GM12878 (cell line): Measurements from ENCODE around the gene DMKN. TPM values are rescaled to one million over a fixed set of nuclear protein-coding genes. Genes with fewer than 3 reads are reported as not detected.

Experiments used
- ATF7 ChIP-seq: fragments of 450-650 bp; IDR thresholded peaks from 2 replicates; pipeline ENCODE4 v1.6.1; 2016; ENCODE audit warnings: low read depth, mild to moderate bottlenecking
- CHD2 ChIP-seq: IDR thresholded peaks from 2 replicates; pipeline ENCODE4 v1.6.1; 2011; ENCODE audit warnings: low read depth, low read length, improper control_type of control experiment, borderline replicate concordance
- JUNB ChIP-seq: IDR thresholded peaks from 2 replicates; pipeline ENCODE4 v1.6.1; 2016; ENCODE audit warnings: antibody characterized with exemption, mild to moderate bottlenecking
- MYC ChIP-seq: IDR thresholded peaks from 2 replicates; pipeline ENCODE4 v1.6.1; 2011; ENCODE audit warnings: mild to moderate bottlenecking, low read length, moderate library complexity, inconsistent platforms; ENCODE audit not compliant: insufficient read depth, insufficient replicate concordance, insufficient read length, severe bottlenecking
- PAX8 ChIP-seq: fragments of 450-650 bp; IDR thresholded peaks from 2 replicates; pipeline ENCODE4 v1.6.1; 2017; ENCODE audit warnings: mild to moderate bottlenecking, moderate library complexity
- POU2F2 ChIP-seq: IDR thresholded peaks from 3 replicates; pipeline ENCODE4 v1.6.1; 2011; ENCODE audit warnings: low read depth, mild to moderate bottlenecking, low read length, borderline replicate concordance
- SRF ChIP-seq, 2 experiments: IDR thresholded peaks; 2 replicates each; pipeline ENCODE4 v1.6.1; 2011; ENCODE audit warnings: low read depth in 2 of 2, low read length in 2 of 2, mild to moderate bottlenecking in 1 of 2, moderate library complexity in 1 of 2
- ZNF384 ChIP-seq: IDR thresholded peaks from 2 replicates; pipeline ENCODE4 v1.6.1; 2012; ENCODE audit warnings: low read depth, mild to moderate bottlenecking, low read length, improper control_type of control experiment, borderline replicate concordance
- polyA plus RNA-seq, 11 experiments: library from polyadenylated mRNA; depleted of rRNA in 4 of 11; unstranded in 6 of 11; stranded (reverse) in 5 of 11; fragments of >200 nt; fragmentation: Nextera tagmentation in 4 of 11; fragmentation: Illumina TruSeq in 1 of 11; extraction: Ambion mirVana in 4 of 11; extraction: Trizol in 1 of 11; gene quantifications; 1 replicate in 1 of 11; 2 replicates in 10 of 11; pipeline versions ENCODE4 v1.2.1 to v1.2.3, GENCODE V29; 2011 to 2016; ENCODE audit warnings: inconsistent platforms in 2 of 11, missing spikeins in 2 of 11, low read depth in 1 of 11
- total RNA-seq, 4 experiments: library from RNA; depleted of rRNA in 3 of 4; stranded (reverse); fragments of >200 nt in 3 of 4; fragmentation: Illumina TruSeq in 1 of 4; extraction: Trizol in 1 of 4; gene quantifications; 2 replicates each; pipeline versions ENCODE4 v1.2.1 to v1.2.3, GENCODE V29; 2013 to 2021
- TF ChIP-seq, protein P1 (sequence below): fragments of 450-650 bp; IDR thresholded peaks from 2 replicates; pipeline ENCODE4 v1.6.1; 2017; ENCODE audit warnings: mild to moderate bottlenecking, low read depth, inconsistent platforms; ENCODE audit not compliant: poor library complexity, severe bottlenecking
- TF ChIP-seq, protein P2 (sequence below): fragments of 150-350 bp; IDR thresholded peaks from 2 replicates; pipeline ENCODE4 v1.6.1; 2014; ENCODE audit warnings: mild to moderate bottlenecking, low read depth, low read length

Gene DMKN
- total and polyA plus RNA-seq, 10 of the 15 experiments (the other 5 are each of a cell fraction or from before 2014, with no cell fraction given) = 36.4 to 114 (median 58.6) TPM

- TF ChIP-seq, protein P1, sequence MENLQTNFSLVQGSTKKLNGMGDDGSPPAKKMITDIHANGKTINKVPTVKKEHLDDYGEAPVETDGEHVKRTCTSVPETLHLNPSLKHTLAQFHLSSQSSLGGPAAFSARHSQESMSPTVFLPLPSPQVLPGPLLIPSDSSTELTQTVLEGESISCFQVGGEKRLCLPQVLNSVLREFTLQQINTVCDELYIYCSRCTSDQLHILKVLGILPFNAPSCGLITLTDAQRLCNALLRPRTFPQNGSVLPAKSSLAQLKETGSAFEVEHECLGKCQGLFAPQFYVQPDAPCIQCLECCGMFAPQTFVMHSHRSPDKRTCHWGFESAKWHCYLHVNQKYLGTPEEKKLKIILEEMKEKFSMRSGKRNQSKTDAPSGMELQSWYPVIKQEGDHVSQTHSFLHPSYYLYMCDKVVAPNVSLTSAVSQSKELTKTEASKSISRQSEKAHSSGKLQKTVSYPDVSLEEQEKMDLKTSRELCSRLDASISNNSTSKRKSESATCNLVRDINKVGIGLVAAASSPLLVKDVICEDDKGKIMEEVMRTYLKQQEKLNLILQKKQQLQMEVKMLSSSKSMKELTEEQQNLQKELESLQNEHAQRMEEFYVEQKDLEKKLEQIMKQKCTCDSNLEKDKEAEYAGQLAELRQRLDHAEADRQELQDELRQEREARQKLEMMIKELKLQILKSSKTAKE = no peak
- no peak for TF ChIP-seq JUNB
- TF ChIP-seq ZNF384 = no peak
- TF ChIP-seq POU2F2 = no peak
- no peak for TF ChIP-seq CHD2
- TF ChIP-seq, protein P2, sequence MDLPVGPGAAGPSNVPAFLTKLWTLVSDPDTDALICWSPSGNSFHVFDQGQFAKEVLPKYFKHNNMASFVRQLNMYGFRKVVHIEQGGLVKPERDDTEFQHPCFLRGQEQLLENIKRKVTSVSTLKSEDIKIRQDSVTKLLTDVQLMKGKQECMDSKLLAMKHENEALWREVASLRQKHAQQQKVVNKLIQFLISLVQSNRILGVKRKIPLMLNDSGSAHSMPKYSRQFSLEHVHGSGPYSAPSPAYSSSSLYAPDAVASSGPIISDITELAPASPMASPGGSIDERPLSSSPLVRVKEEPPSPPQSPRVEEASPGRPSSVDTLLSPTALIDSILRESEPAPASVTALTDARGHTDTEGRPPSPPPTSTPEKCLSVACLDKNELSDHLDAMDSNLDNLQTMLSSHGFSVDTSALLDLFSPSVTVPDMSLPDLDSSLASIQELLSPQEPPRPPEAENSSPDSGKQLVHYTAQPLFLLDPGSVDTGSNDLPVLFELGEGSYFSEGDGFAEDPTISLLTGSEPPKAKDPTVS = no peak
- TF ChIP-seq ATF7 = no peak
- no peak for TF ChIP-seq PAX8
- no peak for TF ChIP-seq SRF (IDR thresholded peaks at IDR 0.05; ENCODE audit: low read depth in 2 of 2, low read length in 2 of 2)
- TF ChIP-seq MYC = no peak
- TF ChIP-seq, all 136 proteins: peak for 0
Observed at GRCh38 chr19:35510626-35510964, 2.9 kb downstream of the DMKN start (continued).
